NOMO-1 treated with dmso at 0.1 percent for 144 hours (cell line): ENCODE measurements around the gene ARHGAP4.

Source experiments
- DNase-seq: peaks from one replicate; lab custom pipeline; 2025; ENCODE audit not compliant: unreplicated experiment; lab: John Stamatoyannopoulos, UW

Gene ARHGAP4

DNA sequence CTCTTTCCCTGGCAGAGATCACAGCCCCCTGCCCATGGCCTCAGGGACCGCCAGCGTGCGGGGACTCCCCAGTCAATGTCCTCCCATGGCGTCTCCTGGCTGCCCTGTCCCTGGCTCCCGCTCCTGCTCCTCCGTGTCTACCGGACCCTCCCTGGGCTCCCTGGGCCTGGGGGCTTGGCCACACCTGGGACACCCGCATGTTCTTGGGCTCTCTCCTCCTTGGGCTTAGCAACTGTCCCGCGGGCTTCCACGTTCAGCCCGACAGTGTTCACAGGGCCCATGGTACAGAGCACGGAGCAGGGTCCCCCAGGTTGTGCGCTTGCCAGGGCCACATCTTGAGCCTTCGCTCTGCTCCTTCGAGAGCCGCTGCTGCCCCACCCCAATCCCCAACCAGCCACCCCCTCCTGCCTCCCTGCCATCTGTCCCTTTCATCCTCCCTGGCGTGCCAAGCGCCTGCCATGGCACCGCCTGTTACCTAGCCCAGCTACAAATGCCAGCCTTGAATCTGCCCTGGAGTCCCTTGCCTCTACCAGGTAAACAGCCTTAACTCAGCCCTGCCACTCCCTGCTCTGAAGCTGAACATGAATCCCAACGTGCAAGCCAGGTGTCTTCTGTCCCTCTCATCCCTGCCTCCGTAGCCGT, 17.7 kb downstream of the ARHGAP4 start:
- DNase-seq, result no peak

DNA sequence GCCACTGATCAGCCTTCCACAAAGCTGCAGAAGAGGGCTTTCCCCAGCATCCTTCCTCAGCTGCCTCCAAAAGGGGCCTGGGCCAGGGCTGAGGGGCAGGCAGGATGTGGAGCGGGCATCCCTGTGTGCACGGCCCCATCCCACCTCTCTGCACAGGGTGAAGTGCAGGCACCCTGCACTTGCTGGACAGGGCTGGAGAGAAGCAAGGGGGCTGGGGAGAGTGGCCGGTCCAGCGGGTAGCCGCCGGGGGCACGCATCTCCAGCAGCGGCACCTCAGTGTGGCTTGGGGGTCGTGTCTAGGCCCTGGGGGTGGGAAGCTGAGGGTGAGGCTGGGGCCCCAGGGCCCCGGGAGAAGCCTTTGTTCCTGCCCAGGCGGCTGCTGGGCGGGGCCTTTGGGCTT, 18.6 kb downstream of the ARHGAP4 start:
- no peak for DNase-seq

DNA sequence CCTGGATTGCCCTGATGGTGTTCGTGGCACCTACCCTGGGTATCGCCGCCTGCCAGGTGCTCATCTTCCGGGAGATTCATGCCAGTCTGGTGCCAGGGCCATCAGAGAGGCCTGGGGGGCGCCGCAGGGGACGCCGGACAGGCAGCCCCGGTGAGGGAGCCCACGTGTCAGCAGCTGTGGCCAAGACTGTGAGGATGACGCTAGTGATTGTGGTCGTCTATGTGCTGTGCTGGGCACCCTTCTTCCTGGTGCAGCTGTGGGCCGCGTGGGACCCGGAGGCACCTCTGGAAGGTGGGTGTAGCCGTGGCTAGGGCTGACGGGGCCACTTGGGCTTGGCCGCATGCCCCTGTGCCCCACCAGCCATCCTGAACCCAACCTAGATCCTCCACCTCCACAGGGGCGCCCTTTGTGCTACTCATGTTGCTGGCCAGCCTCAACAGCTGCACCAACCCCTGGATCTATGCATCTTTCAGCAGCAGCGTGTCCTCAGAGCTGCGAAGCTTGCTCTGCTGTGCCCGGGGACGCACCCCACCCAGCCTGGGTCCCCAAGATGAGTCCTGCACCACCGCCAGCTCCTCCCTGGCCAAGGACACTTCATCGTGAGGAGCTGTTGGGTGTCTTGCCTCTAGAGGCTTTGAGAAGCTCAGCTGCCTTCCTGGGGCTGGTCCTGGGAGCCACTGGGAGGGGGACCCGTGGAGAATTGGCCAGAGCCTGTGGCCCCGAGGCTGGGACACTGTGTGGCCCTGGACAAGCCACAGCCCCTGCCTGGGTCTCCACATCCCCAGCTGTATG, 19.7 kb downstream of the ARHGAP4 start:
- no peak for DNase-seq

DNA sequence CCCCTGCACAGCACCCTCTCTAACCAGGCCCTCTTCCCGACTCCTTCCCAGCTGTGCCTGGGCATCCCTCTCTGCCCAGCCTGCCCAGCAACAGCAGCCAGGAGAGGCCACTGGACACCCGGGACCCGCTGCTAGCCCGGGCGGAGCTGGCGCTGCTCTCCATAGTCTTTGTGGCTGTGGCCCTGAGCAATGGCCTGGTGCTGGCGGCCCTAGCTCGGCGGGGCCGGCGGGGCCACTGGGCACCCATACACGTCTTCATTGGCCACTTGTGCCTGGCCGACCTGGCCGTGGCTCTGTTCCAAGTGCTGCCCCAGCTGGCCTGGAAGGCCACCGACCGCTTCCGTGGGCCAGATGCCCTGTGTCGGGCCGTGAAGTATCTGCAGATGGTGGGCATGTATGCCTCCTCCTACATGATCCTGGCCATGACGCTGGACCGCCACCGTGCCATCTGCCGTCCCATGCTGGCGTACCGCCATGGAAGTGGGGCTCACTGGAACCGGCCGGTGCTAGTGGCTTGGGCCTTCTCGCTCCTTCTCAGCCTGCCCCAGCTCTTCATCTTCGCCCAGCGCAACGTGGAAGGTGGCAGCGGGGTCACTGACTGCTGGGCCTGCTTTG, 20.5 kb downstream of the ARHGAP4 start:
- DNase-seq, result no peak

DNA sequence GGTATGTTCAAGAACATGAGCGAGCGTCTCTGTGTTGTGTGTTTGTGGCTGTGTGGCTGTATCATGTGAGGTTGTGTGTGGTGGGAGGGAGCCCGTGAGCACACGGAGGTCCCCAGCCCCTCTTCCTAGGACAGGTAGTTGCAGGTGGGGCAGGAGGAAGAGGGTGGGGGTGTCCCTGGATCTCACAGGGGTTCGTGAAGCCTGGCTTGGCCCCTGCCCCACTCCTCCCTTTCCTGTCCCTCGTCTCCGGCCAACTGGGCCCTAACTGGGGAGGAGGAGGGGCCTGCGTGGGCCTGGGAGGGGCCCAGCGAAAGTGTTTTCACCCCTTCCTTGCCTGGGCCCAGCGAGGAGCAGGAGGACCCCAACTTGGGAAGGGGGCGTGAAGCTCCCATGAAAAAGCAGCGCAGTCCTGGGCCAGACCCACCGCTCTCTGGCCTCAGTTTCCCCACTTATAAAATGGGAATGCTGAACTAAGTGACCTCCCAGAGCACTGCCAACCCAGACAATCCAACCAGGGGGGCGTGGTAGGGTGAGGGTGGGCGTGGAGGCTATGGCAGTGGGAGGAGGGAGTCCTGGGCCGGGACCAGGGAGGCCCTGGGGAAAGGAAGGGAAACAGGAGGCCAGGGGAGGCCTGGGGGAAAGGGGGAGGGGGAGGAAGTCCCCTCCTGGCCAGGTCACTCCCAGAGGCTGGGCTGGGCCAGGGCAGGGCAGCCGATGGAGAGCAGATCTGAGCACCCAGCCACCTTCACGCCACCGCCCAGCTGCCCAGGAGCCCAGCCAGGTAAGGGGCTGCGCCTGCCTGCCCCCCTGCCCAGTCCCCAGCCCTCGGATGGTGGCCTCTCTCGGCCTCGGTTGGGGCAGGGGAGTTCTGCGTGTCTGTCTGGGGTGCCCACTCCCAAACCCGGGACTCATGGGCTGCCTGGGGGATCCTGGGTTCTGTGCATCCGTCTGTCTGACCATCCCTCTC, 21.8 kb downstream of the ARHGAP4 start, which contains the start of gene AVPR2:
Gene AVPR2 (plus strand): TSS at position 683 of the 967 bp plus-strand sequence. CDS start 473 bp downstream, outside the sequence.
- no peak for DNase-seq

DNA sequence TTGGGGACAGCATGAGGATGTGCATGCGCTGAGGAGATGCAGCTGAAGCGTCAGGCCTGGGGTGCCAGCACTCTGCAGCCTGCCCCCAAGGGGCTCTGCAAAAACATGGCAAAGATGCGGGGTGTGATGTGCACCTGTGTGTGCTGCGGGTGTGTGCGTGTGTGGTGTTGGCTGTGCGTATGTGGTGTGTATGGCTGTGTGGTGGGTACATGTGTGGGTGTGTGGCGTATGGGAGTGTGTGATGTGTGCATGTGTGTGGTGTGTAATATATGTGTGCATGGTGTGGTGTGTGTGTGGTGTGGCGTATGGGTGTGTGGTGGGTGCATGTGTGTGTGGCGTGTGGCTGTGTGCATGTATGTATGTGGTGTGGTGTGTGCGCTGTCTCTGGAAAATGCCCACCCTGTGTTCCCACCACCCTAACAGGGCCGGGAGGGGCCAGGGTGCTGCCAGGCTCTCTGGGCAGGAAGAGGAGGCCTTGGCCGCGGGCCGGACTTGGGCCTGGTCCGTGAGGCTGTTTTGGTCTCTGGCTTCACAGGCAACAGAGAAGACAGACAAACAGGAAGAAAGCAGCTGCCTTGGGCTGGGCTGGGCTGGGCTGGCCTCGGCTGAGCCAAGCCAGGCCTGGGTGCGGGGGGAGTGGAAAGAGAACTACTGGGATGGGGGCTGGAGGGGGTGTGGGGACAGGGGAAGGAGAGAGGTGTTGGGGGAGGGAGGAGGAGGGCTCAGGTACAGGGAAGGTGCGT, 22.7 kb downstream of the ARHGAP4 start:
- no peak for DNase-seq

DNA sequence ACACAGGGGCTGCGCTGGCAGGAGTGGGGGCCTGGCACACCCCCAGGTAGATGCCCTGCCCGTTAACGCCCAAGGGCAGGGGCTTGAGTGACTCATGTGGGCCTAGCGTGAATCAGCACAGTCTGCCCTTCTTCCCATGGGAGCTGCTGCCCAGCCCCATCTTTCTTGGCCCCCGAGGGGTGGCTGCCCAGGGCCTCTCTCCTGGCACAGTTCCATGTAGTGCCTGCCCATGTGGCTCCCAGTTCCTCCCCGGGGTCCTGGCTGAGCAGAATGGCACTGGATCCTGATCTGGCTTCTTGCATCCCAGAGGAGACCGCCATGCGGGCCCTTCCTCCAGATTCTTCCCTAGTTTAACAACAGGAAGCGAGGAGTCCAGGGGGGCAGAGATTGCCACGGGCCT, 23.7 kb downstream of the ARHGAP4 start:
- no peak for DNase-seq

DNA sequence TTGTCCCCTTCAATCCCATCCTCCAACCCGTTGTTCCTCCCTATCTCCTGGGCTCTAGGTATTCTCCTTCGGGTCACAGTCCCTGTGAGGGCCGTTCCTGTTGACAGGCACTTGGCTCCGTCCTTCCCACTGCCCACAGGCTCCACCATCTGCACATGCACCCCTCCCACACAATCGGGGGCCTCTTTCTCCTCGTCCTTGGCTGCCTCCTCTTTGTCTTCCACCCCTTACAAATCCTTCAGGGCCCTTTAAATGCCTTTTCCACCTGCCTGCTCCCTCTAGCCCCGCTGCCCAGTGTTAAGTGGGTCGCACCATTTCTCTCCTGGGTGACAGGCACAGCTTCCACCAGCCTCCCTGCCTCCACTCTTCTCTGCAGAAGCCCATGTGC, 24.3 kb downstream of the ARHGAP4 start:
- DNase-seq, result no peak

DNA sequence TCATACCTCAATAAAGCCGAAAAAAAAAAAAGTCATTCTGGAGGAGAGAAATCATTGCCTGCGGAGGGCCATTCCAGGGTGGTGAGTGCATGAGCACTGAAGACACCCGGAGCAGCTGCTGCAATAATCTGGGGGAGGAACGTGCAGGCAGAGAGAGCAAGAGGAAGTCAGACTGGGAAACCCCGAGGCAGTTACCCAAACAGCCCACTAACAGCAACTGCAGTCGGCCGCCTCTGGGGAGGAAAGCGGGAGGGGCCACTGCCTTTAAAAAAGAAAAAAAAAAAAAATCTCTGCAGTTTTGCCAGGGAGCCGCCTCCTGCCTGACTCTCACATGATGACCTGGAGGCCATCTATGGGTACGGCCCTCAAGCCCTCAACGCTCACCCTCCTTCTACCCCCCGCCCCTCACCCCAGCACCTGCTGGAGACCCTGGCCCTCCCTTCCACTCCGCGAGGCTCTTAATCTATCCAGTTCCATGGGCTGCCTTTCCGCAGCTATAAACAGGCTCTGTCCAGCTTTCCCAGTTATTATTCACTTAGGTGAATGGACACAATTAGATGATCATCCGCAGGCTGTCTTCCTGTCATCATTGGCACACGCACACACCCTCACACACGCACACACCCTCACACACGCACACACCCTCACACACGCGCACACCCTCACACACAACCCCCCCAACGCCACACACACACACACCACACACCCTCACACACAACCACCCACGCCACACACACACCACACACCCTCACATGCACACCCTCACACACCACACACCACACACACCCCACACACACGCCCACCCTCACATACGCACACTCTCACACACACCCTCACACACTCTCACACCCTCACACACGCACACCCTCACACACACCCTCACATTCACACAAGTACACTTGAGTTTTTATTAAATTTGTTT, 25.0 kb downstream of the ARHGAP4 start:
- peak; percentile 72 for DNase-seq

DNA sequence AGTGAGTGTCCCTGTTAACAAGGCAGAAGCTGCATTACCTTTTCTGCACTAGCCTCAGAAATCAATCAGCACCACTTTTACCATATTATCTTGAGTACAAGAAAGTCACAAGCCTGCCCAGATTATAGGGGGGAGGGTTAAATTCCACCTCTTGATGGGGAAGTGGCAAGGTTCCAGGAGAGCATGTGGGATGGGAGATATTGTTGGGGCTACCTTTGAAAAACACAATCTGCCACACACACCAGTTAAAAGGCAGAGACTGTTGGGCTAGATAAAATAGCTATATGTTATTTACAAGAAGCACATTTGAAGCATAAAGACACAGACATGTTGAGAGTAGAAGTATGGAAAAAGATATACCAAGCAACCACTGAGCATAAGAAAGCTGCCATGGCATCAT, 28.2 kb downstream of the ARHGAP4 start:
- no peak for DNase-seq

DNA sequence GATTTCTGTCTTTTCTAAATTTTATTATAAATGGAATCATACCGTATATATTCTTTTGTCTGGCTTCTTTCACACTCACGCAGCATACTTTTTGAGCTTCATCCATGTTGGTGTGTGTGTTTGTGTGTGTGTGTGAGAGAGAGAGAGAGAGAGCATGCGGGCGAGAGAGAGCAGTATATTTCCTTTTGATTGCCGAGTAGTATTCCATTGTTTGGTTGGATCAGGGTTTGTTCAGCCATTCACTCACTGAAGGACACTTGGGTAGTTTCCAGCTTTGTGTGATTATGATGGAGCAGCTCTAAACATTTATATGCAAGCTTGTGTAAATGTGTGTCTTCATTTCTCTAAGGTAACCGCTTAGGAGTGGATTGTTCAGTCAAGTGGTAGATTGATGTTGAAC, 36.9 kb downstream of the ARHGAP4 start:
- no peak for DNase-seq

DNA sequence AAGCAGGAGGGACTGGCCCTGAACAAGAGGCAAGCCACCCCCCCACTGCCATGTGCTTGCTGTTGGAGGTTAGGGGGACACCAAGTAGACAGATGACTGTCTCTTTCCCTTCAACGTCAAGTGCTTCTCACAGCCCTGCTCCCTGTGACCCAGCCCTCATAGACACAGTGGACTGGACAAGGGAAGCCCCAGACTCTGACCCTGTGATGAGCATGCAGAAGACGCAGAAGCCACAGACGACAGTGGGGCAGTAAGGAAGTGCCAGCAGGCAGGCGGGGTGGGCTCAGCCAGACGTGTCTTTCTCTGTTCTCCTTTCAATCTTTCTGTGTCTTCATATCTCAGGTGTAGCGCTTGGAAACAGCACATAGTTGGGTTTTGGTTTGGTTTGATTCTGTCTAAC, 37.7 kb downstream of the ARHGAP4 start:
- DNase-seq, result no peak

DNA sequence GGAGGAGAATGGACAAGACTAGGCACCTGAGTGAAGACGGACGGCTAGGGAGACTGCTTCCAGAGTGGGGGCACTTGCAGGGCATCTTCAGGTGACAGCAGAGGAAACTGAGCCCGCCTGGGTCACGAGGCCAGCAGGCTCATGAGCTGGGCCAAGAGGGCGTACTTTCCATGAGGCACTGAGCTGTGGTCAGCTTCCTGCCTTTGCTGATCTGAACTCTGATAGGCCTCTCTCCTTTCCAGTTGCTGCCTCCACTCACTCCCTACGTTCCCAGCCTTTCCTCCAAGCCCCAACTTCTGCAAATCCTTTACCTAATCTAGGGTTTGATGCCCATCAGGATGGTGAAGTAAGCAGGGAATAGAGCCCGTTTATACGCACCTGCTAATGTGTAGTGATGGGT, 38.7 kb downstream of the ARHGAP4 start:
- no peak for DNase-seq

DNA sequence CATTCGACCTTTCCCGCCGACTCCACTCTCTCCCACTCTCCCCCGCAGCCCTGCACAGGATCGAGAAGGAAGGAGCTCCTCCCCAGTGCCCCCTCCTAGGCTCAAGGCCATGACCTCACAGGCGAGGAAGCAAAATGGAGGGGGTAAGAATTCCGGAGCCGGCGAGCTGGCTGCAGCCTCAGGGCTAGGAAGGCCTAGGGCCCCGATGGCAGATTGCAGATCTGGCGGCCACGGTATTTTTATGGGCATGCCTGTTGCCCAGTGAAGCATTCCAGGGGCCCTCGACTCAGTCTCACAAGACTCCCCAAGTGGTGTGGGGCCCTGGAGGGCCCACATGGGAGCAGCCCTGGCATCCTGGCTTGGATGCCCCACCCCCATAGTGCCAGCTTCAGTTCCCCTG, 39.1 kb downstream of the ARHGAP4 start:
- DNase-seq, result no peak

DNA sequence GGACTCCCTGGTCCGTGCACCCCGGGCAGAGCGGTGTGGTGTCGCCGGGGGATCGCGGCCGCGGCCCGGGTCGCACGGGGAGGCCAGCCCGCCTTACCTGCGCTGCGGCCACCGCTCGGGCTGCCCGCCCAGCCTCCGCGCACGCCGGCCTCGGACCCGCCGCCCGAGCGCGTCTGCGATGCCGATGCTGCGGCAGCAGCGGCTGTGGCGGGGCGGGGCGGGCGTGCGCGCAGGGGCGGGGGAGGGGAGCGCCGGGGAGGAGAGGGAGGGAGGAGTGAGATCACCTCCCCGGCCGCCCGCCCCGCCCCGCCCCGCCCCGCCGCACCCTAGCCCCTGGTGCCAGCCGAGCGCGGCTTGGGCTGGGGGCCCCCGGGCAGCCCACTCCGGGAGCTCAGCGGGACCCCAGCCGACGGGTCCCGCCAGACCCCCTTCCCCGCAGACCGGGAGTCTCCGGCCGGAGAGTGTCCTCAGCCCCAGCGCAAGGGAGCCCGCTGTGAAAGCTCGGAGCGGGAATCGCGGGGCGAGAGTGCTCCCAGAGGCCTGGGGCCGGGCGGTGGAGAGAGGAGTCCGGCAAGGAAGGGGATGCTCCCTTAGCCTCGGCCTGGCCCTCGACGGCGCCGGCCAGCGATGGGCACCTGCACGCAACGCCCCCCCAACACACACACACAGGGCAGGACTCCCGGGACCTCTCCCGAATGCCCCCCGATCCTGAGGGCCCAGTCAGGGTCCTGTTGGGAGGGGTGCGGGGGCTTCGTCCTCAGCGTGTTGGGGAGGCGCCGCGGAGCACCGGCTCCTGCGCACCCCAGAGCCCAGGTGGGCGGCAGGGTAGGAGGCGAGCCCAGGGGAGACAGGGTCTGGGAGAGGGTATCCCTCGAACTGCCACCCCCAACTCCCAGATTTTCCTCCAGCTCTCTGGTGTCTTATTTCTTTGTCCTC, 39.8 kb downstream of the ARHGAP4 start, which contains the start of gene L1CAM:
Gene L1CAM (minus strand): TSS at position 206 of the 936 bp plus-strand sequence. CDS start 10,337 bp downstream, outside the sequence.
- DNase-seq, result no peak

DNA sequence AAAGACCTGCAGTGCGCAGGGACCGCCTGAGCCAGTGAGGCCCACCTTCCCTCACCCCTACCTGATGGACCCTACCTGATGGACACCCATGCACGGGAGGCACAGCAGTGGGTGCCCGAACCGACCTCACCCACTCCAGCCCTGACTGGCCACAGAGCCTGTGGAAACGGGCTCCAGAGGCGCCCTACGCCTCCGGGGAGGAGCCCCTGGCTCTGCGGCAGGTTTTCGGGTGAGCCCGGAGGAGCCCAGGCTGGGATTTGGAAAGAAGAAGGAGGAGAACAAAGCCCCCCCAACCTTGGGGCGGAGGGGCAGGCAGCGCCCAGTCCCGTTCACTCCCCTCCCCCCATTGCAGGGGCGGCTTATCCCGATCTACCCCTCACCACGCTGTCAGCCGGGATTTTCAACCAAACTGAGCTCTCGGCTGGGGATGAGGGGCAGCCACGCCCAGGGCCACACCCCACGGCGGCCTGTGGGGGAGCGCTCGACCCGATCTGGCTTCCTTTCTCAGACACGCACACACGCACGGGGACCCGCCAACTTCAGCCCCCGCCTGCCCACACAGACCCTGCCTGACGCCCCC, 40.8 kb downstream of the ARHGAP4 start:
- no peak for DNase-seq

DNA sequence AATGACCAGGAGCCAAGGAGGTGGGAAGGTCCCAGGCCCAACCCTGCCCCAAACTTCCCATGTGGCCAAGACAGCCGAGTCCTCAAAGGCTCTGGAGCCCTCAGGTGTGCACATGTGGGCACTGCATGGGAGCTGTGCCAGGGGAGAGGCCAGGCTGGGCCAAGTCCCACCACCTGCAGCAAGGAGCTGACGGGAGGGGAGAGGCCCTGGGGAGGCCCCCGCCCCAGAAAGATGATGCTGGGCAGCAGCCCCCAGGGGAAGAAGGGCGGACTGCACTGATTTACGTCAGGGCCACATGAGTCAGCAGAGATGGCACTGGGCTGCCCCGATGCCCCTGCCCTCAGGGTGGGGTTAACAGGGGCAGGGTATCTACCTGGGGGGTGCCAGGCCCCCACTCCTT, 41.5 kb downstream of the ARHGAP4 start:
- no peak for DNase-seq

DNA sequence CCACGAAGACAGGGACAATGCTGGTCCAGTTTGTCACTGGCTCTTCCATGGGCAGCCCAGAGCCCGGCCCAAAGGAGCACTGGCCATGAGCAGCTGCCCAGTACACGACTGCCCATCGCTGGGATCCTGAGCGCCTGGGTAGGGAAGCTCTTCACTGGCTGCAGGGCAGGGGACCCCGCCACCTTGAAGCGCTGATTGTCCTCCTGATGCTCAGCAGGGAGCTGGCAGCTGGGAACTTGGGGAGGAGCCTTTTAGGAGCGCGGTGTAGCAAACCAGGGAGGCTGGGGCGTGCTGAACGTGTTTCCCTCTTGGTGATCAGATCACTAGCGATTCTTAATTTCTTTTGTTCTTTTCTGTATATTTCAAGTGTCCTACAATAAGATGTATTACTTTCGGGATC, 41.9 kb downstream of the ARHGAP4 start:
- no peak for DNase-seq
